GM18505 (cell line): ENCODE results near the gene TVP23A.

Experiments used
- ATAC-seq: cut with Tn5 transposase; IDR thresholded peaks from one replicate; pipeline ENCODE4 v1.9.1; 2021; ENCODE audit not compliant: unreplicated experiment
- POLR2A ChIP-seq: IDR thresholded peaks from 4 replicates; pipeline ENCODE4 v1.6.1; 2011; ENCODE audit warnings: borderline replicate concordance; ENCODE audit not compliant: insufficient read depth, insufficient read length; ENCODE audit errors: extremely low read depth

The TVP23A gene

DNA sequence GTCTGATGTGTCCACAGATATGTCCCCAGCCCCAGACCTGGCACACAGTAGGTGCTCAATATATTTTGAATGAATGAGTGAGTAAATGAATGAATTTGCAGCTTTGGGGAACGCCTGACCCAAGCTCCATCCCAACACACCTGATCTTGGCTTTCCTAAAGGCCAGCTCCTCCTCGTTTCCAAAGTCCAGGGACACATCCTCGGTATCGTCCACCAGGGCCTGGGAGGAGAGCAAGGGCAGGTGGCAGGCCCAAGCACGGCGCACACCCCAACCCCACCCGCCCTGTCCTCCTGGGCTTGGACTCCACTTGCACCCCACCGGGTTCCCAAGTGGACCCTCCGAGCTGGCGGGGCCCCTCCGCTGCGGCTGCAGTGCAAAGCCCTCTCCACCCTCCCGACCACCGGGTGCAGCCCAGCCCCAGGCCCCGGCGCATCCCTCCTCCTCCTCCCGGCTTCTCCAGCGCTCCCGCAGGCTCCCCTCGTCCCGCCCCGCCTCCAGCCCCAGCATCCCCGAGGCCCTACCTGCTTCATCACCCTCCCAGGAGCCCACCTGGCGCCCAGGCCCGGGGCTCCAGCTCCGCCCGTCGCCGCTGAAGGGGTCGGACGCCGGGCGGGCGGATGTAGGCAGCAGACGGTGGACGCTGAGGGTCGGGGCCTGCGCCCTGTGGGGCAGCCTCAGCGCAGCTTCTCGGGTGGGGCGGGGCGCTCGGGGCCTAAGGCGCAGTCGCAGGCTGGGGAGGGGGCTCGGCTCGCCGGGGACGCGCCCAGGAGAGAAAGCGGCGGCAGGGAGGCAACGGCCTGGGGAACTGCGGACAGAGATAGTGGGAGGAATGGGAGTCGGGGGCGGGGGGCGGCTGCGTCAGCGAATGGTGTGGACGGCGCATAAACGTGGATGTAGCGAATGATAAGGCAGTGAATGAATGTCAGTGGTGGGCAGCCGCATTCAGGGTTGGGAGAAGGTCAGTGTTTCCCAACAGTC lies at the start of gene TVP23A:
Gene TVP23A (minus strand): TSS at position 832 of the 979 bp plus-strand sequence. CDS start 301 bp downstream, at position 531.
- ATAC-seq = no peak
- TF ChIP-seq POLR2A = no peak

- ATAC-seq = no peak
- no peak for TF ChIP-seq POLR2A
Observed at GRCh38 chr16:10868104-10868595, 49.6 kb upstream of the TVP23A start.

DNA sequence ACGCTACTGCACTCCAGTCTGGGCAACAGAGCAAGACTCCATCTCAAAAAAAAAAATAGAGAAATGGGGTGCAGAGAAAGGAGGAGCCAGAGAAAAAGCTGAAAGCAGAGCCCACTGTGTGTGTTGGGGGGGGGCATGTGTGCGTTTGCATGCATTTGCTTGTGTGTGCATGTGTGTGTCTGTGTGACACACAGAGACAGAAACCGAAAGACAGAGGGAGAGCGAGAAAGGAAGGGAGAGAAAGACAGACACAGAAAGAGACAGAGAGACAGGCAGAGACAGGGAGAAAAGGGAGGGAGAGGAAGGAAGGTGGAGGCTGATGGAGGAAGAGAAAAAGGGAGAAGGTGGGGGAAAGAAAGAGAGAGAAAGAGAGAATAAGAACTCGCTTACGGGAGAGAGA lies 48.6 kb upstream of the TVP23A start:
- no peak for TF ChIP-seq POLR2A
- ATAC-seq = no peak

DNA sequence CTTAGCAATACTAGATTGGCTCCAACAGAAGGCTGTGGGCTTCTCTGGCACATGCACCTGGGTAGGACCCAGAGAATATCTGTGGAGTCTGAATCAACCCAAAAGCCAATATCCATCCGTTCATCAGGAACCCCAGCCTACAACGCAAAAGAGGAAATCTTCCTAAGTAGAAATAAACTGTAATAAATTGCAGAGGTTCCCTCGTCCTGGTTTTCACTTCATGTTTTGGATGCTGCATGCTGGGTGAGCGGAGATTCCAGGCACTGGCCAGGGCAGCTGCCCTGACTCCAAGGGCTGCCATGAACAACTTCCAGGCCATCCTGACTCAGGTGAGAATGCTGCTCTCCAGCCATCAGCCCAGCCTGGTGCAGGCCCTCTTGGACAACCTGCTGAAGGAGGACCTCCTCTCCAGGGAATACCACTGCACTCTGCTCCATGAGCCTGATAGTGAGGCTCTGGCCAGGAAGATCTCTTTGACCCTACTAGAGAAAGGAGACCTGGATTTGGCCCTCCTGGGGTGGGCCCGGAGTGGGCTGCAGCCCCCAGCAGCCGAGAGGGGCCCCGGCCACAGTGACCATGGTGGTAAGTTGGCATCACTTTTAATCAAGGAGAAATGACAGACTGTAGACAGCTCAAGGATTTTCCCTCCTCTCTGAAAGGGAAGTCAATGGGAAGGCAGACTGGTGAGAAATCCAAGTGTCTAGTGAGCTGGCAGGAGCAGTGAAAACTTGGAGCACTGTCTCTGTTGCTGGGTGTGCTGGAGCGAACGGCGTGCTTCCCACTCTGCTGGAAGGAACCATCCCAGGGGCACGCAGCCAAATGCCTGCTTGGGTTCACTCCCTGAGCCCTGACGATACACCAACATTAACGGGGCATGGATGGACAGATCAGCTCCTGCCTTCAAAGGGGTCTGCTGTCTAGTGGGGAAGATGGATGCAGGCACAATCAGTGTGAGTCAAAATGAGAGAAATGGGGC lies 47.7 kb upstream of the TVP23A start:
- no peak for TF ChIP-seq POLR2A
- no peak for ATAC-seq

- ATAC-seq = no peak
- TF ChIP-seq POLR2A = no peak
Observed at GRCh38 chr16:10862438-10862837, 43.8 kb upstream of the TVP23A start.

DNA sequence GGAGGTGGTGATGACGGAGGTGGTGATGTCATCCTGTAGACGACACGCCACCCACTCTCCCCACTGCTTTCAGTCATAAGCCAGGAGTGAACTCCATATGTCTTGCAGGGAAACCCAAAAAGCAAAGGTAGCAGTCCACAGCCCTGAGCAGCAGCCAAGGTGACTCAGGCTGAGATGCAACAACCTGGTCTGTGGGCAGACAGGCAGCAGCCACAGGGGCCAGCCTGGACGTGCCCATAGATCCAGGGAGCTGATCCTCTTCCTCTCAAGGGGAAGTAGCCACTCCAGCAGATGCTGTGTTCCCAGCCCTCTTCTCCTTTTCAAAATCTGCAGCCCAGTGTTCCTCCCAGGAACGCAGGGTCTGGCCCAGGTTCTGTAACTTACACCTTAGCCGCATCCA lies 41.1 kb upstream of the TVP23A start:
- no peak for TF ChIP-seq POLR2A
- ATAC-seq = no peak

DNA sequence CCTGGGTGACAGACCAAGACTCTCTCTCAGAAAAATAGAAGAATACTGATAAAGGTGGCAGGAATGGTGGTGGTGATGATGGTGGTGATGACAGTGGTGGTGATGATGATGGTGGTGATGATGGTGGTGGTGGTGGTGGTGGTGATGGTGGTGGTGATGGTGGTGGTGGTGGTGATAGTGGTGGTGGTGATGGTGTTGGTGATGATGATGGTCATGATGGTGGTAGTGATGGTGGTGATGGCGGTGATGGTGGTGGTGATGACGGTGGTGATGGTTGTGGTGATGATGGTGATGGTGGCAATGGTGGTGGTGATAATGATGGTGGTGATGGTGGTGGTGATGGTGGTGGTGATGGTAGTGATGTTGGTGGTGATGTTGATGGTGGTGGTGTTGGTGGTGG lies 40.4 kb upstream of the TVP23A start:
- ATAC-seq = no peak
- no peak for TF ChIP-seq POLR2A

DNA sequence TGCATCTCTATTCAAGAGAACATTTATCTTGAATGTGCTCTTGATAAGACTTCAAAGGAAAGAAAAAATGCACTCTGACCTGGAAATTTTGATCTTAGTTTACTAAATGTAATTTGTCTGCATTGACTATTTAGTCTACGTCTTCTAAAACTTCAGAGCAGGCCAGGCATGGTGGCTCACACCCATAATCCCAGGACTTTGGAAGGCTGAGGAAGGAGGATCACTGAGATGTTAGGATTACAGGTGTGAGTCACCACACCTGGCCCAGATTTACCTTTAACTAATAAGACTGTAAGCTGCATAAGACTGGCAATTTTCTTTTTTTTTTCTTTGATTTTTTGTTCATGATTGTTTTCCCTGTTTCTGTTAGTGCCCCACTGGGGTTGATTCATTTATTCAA lies 39.6 kb upstream of the TVP23A start:
- no peak for ATAC-seq
- no peak for TF ChIP-seq POLR2A

- no peak for TF ChIP-seq POLR2A
- ATAC-seq = no peak
Observed at GRCh38 chr16:10856042-10856441, 37.4 kb upstream of the TVP23A start.

DNA sequence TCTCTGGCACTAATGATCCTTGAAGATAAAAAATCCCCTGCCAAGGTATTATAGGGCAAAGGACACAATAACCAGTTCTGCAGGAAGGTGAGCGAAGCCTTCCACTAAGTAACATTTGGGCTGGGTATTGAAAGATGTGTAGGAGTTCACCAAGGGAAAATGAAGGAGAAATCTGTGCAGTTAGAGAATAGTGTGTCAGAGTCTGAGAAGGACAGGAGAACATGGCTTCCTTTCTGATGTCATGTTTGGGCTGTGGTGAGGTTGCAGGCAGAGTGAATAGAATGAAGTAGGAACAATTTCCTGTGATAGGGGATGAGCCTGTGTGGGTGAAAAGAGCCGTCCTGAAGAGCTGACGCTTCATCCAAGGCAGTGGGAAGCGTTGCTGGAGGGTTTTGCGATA lies 34.4 kb upstream of the TVP23A start:
- ATAC-seq = no peak
- TF ChIP-seq POLR2A = no peak

- TF ChIP-seq POLR2A = no peak
- no peak for ATAC-seq
Observed at GRCh38 chr16:10852286-10852685, 33.7 kb upstream of the TVP23A start.

- no peak for TF ChIP-seq POLR2A
- ATAC-seq = no peak
Observed at GRCh38 chr16:10851512-10851911, 32.9 kb upstream of the TVP23A start.

DNA sequence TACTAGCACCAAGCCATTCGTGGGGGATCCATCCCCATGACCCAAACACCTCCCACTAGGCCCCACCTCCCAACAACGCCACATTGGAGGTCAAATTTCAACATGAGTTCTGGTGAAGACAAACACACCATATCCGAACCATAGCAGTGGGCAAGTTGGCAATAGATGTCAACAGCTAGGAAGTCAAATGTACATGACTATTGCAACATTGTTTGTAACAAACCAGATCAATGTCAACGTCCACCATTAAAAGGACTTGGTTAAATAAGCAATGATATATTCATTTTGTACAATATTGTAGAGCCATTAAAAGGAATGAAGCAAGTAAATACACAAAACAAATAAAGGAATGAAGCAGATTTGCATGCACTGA lies 31.9 kb upstream of the TVP23A start:
- ATAC-seq = no peak
- no peak for TF ChIP-seq POLR2A
